Panc1 (cell line): ENCODE data around the gene PTTG2.

Source experiments
- POLR2AphosphoS5 ChIP-seq: IDR thresholded peaks from 2 replicates; pipeline ENCODE4 v1.6.1; 2012; ENCODE audit warnings: mild to moderate bottlenecking, low read depth, low read length, moderate library complexity
- SIN3A ChIP-seq: IDR thresholded peaks from 2 replicates; pipeline ENCODE4 v1.6.1; 2012; ENCODE audit warnings: low read depth, mild to moderate bottlenecking, low read length, moderate library complexity, borderline replicate concordance; ENCODE audit not compliant: insufficient read depth
- TCF7L2 ChIP-seq: IDR thresholded peaks from 2 replicates; pipeline ENCODE4 v1.6.1; 2011; ENCODE audit warnings: mild to moderate bottlenecking, low read depth, low read length, inconsistent platforms
- TF ChIP-seq, protein P1 (sequence below), 2 experiments: IDR thresholded peaks; 2 replicates each; pipeline ENCODE4 v1.6.1; 2011 to 2012; ENCODE audit warnings: low read depth in 2 of 2, control low read depth in 1 of 2, low read length in 1 of 2, mild to moderate bottlenecking in 1 of 2, moderate library complexity in 1 of 2; ENCODE audit not compliant: insufficient read depth in 1 of 2
- TF ChIP-seq, protein P2 (sequence below): fragments of 450-650 bp; IDR thresholded peaks from 2 replicates; pipeline ENCODE4 v1.5.1; 2017; ENCODE audit warnings: mild to moderate bottlenecking

GRCh38 chr4:38003628-38004027 is 43.4 kb downstream of the PTTG2 start:
- TF ChIP-seq, protein P1, sequence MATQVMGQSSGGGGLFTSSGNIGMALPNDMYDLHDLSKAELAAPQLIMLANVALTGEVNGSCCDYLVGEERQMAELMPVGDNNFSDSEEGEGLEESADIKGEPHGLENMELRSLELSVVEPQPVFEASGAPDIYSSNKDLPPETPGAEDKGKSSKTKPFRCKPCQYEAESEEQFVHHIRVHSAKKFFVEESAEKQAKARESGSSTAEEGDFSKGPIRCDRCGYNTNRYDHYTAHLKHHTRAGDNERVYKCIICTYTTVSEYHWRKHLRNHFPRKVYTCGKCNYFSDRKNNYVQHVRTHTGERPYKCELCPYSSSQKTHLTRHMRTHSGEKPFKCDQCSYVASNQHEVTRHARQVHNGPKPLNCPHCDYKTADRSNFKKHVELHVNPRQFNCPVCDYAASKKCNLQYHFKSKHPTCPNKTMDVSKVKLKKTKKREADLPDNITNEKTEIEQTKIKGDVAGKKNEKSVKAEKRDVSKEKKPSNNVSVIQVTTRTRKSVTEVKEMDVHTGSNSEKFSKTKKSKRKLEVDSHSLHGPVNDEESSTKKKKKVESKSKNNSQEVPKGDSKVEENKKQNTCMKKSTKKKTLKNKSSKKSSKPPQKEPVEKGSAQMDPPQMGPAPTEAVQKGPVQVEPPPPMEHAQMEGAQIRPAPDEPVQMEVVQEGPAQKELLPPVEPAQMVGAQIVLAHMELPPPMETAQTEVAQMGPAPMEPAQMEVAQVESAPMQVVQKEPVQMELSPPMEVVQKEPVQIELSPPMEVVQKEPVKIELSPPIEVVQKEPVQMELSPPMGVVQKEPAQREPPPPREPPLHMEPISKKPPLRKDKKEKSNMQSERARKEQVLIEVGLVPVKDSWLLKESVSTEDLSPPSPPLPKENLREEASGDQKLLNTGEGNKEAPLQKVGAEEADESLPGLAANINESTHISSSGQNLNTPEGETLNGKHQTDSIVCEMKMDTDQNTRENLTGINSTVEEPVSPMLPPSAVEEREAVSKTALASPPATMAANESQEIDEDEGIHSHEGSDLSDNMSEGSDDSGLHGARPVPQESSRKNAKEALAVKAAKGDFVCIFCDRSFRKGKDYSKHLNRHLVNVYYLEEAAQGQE (IDR thresholded peaks at IDR 0.05; ENCODE audit: insufficient read depth in 1 of 2, low read depth in 2 of 2, low read length in 1 of 2): no peak
- no peak for TF ChIP-seq POLR2AphosphoS5
- TF ChIP-seq, protein P2, sequence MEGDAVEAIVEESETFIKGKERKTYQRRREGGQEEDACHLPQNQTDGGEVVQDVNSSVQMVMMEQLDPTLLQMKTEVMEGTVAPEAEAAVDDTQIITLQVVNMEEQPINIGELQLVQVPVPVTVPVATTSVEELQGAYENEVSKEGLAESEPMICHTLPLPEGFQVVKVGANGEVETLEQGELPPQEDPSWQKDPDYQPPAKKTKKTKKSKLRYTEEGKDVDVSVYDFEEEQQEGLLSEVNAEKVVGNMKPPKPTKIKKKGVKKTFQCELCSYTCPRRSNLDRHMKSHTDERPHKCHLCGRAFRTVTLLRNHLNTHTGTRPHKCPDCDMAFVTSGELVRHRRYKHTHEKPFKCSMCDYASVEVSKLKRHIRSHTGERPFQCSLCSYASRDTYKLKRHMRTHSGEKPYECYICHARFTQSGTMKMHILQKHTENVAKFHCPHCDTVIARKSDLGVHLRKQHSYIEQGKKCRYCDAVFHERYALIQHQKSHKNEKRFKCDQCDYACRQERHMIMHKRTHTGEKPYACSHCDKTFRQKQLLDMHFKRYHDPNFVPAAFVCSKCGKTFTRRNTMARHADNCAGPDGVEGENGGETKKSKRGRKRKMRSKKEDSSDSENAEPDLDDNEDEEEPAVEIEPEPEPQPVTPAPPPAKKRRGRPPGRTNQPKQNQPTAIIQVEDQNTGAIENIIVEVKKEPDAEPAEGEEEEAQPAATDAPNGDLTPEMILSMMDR: no peak
- no peak for TF ChIP-seq TCF7L2
- no peak for TF ChIP-seq SIN3A
